Ovary (tissue), 3 donors: ENCODE data around the gene CAVIN1.

Experiments used
- EP300 ChIP-seq: sonication (generic); formaldehyde crosslinking; IDR thresholded peaks from one replicate; pipeline ENCODE4 v1.6.1; 2017; ENCODE audit warnings: antibody characterized with exemption
- POLR2A ChIP-seq: fragments of 450-650 bp; IDR thresholded peaks from one replicate; pipeline ENCODE4 v1.6.1; 2017; ENCODE audit warnings: antibody characterized with exemption, mild to moderate bottlenecking, moderate library complexity
- TF ChIP-seq, protein P1 (sequence below), 3 donors: fragments of 450-650 bp in 2 of 3; fragments of 200-600 bp in 1 of 3; IDR thresholded peaks; one replicate each; pipeline versions ENCODE4 v1.5.1 to v1.8.0; 2016 to 2022; ENCODE audit warnings: antibody characterized with exemption in 3 of 3, mild to moderate bottlenecking in 1 of 3
- donor health status: DM: no; HTN: no; CAD: no.

GRCh38 chr17:42387661-42388380 lies 35.2 kb downstream of the CAVIN1 start:
- TF ChIP-seq, protein P1, sequence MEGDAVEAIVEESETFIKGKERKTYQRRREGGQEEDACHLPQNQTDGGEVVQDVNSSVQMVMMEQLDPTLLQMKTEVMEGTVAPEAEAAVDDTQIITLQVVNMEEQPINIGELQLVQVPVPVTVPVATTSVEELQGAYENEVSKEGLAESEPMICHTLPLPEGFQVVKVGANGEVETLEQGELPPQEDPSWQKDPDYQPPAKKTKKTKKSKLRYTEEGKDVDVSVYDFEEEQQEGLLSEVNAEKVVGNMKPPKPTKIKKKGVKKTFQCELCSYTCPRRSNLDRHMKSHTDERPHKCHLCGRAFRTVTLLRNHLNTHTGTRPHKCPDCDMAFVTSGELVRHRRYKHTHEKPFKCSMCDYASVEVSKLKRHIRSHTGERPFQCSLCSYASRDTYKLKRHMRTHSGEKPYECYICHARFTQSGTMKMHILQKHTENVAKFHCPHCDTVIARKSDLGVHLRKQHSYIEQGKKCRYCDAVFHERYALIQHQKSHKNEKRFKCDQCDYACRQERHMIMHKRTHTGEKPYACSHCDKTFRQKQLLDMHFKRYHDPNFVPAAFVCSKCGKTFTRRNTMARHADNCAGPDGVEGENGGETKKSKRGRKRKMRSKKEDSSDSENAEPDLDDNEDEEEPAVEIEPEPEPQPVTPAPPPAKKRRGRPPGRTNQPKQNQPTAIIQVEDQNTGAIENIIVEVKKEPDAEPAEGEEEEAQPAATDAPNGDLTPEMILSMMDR (IDR thresholded peaks at IDR 0.05) = peak in 2 of 3 donors; percentile 10 to 30
- TF ChIP-seq POLR2A = no peak
- TF ChIP-seq EP300 = no peak
